ENCODE results near the gene LBP.

Gene LBP

DNA sequence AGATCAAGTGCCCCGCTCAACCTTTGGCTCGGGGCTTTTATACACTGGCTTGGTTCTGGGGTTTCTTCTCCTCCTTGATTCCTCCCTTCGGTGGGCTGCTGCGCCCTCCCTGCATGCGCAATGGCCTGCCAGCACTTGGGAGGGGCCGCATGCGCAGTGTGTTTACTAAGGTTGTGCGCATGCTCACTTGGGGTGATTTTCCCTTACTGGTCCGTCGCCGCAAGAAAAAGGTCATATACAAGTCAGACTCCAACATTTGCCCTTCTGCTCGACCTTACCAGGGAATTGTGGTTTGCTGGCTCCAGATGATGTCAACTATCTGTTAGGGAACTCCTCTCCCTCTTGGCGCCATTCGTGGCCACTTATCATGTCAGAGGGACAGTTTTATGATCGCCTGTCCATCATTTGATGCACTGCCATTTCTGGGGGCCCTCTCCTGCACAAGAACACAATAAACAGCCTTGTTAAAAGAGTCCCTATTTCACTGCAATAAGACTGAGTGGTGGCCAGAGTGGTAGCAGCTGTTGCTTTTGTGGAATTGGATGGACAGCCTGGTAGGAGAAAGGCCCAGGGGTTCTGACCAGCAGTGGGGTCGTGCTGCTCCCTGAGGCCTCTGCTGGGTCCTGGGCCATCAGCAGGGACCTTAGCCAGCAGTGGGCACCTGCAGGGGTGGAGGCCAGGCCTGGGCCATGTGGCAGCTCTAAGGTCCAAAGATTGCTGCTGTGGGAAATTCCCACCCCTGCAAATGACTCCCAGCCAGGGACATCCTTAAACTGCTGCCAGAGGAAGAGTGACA lies 2.8 kb upstream of the LBP start:
- no peak for DNase-seq (ENCODE audit: low read depth in 1 of 2, low spot score in 1 of 2)
- in situ Hi-C loops (cut with HindIII; ENCODE audit: low pct_unique_long_range_greater_than_20kb, low sequenced_read_pairs): no loop called here
- TF ChIP-seq JUND (IDR thresholded peaks at IDR 0.05; ENCODE audit: low read depth): no peak

- TF ChIP-seq JUND (IDR thresholded peaks at IDR 0.05; ENCODE audit: low read depth): no peak
- in situ Hi-C loops (cut with HindIII; ENCODE audit: low pct_unique_long_range_greater_than_20kb, low sequenced_read_pairs): no loop called here
- peak in 1 of 2 experiments; percentile 26 for DNase-seq (ENCODE audit: low read depth in 1 of 2, low spot score in 1 of 2)
Observed at GRCh38 chr20:38344107-38344701, 2.1 kb upstream of the LBP start.

DNA sequence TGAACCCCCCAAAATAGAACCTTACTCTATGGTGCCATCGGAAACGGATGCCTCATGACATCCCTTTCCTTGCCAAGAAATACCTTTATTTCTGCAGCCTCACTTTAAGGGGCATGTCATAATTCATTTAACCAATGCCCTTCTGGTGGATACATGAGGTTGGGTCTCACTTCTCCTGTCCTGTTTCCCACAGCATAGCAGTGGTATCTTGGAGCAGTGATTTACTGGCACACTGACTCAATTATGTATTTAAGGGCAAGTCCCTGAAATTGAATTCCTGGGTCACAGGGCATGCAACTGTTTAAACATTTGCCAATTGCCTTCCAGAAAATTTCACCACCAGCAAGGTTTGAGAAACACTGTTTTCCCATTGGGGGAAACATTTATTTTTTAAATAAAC lies 639 bp upstream of the LBP start:
- no peak for TF ChIP-seq JUND (IDR thresholded peaks at IDR 0.05; ENCODE audit: low read depth)
- peak in 1 of 2 experiments; percentile 24 for DNase-seq (ENCODE audit: low read depth in 1 of 2, low spot score in 1 of 2)
- in situ Hi-C loops (cut with HindIII; ENCODE audit: low pct_unique_long_range_greater_than_20kb, low sequenced_read_pairs): no loop called here

DNA sequence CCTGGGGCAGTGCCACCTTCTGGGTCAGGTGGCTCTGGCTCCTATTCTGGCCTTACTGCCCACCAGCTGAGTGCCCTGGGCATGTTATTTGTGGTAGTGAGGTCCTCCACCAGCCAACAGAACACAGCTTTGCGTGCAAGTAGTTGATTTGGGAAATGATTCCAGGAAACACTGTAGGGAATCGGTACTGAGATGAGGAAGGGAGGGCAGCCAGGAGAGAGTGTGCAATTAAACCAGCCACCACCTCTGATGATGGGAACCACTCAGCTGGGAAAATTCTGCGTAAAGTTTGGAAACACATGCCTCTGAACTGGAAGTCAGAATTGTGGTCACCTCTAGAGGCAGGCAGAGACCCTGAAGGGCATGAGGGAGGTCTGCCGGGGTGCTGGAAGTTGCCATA lies 459 bp downstream of the LBP start:
- DNase-seq (ENCODE audit: low read depth in 1 of 2, low spot score in 1 of 2): no peak
- in situ Hi-C loops (cut with HindIII; ENCODE audit: low pct_unique_long_range_greater_than_20kb, low sequenced_read_pairs): no loop called here
- no peak for TF ChIP-seq JUND (IDR thresholded peaks at IDR 0.05; ENCODE audit: low read depth)

DNA sequence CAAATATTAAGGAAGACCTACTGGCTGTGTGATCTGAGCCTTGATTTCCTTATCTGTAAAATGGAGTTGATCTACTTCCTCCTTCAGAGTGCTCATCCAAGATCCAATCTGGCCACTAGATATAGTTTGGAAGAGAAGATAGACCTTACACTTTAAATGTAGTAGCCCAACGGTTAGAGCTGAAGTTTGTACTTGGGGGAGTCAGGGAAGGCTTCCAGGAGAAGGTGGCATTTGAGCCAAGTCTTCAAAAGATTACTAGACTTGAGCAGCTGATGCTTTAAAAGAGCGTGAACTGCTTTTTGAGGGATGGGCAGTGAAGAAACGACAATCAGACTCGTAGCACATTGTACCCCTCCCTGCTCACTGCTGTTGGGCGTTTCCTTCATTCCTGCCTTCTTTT lies 3.6 kb downstream of the LBP start:
- in situ Hi-C loops (cut with HindIII; ENCODE audit: low pct_unique_long_range_greater_than_20kb, low sequenced_read_pairs): no loop called here
- TF ChIP-seq JUND (IDR thresholded peaks at IDR 0.05; ENCODE audit: low read depth): no peak
- DNase-seq (ENCODE audit: low read depth in 1 of 2, low spot score in 1 of 2): no peak

DNA sequence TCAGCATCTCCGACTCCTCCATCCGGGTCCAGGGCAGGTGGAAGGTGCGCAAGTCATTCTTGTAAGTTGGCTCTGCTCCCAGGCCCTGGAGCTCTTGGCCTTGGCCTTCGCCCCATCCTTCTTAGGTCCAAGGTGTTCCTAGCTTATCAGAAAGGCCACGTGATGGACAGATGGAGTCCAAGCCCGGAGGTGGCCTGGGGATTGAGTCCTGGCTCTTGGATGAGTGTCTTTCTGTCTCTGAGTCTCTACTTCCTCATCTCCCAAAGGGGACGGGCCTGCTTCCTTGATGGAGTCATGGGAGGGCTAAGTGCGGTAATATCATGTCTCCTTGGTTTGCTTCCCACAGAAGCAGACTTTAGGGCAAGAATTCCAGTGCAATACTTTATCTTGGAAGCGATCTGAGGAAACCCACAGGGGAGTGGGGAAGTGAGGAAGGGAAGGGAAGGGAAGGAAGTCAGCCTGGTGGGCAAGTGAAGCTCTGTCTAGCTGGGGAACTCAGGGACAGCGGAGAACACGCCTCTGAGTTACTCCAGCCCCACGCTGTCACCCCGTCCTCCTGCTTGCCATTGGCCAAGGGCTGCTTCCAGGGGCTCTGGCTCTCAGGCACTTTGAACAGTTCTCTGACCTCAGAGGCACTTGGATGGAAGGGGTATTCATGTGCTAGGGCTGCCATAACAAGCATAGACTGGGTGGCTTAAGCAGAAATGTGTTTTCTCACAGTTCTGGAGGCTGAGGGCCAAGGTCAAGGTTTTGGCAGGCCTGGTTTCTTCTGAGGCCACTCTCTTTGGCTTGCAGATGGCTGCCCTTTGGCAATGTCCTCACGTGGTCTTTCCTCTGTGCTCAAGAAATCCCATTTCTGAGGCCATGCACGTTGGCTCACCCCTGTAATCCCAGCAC lies 4.8 kb downstream of the LBP start:
- TF ChIP-seq JUND (IDR thresholded peaks at IDR 0.05; ENCODE audit: low read depth): no peak
- in situ Hi-C loops (cut with HindIII; ENCODE audit: low pct_unique_long_range_greater_than_20kb, low sequenced_read_pairs): no loop called here

DNA sequence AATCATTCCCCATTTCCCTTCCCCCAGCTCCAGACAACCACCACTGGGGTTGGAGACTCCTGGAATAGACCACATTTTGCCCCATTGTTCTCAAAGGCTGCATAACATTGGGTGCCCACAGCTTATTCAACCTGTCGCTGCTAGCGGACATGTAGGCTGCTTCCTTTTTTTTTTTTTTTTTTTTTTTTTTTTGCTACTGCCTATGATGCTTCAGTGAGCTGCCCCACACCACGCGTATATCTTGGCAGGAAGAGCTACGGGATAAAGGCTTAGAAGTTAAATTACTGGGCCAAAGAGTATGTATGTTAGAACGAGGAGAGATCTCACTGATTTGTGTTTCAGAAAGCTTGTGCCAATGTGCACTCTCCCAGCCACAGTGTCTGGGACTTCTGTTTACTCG lies 7.0 kb downstream of the LBP start:
- TF ChIP-seq JUND (IDR thresholded peaks at IDR 0.05; ENCODE audit: low read depth): no peak
- no peak for DNase-seq (ENCODE audit: low read depth in 1 of 2, low spot score in 1 of 2)
- in situ Hi-C loops (cut with HindIII; ENCODE audit: low pct_unique_long_range_greater_than_20kb, low sequenced_read_pairs): no loop called here

More for the DNA sequence above, 4.8 kb downstream of the LBP start:
- no peak for DNase-seq (ENCODE audit: low read depth in 1 of 2, low spot score in 1 of 2)

- TF ChIP-seq JUND (IDR thresholded peaks at IDR 0.05; ENCODE audit: low read depth): no peak
- in situ Hi-C loops (cut with HindIII; ENCODE audit: low pct_unique_long_range_greater_than_20kb, low sequenced_read_pairs): no loop called here
- no peak for DNase-seq (ENCODE audit: low read depth in 1 of 2, low spot score in 1 of 2)
Observed at GRCh38 chr20:38354227-38354626, 7.9 kb downstream of the LBP start.

- in situ Hi-C loops (cut with HindIII; ENCODE audit: low pct_unique_long_range_greater_than_20kb, low sequenced_read_pairs): no loop called here
- no peak for DNase-seq (ENCODE audit: low read depth in 1 of 2, low spot score in 1 of 2)
Observed at GRCh38 chr20:38355161-38356012, 9.1 kb downstream of the LBP start.

GRCh38 chr20:38357653-38358207 lies 11.4 kb downstream of the LBP start:
- DNase-seq (ENCODE audit: low read depth in 1 of 2, low spot score in 1 of 2): no peak
- no peak for TF ChIP-seq JUND (IDR thresholded peaks at IDR 0.05; ENCODE audit: low read depth)
- in situ Hi-C loops (cut with HindIII; ENCODE audit: low pct_unique_long_range_greater_than_20kb, low sequenced_read_pairs): no loop called here

More at GRCh38 chr20:38355161-38356012, 9.1 kb downstream of the LBP start:
- TF ChIP-seq JUND (IDR thresholded peaks at IDR 0.05; ENCODE audit: low read depth): no peak

- in situ Hi-C loops (cut with HindIII; ENCODE audit: low pct_unique_long_range_greater_than_20kb, low sequenced_read_pairs): no loop called here
- no peak for DNase-seq (ENCODE audit: low read depth in 1 of 2, low spot score in 1 of 2)
- no peak for TF ChIP-seq JUND (IDR thresholded peaks at IDR 0.05; ENCODE audit: low read depth)
Observed at GRCh38 chr20:38358556-38358955, 12.3 kb downstream of the LBP start.
